ENCODE results near the gene IVNS1ABP.

The IVNS1ABP gene

GRCh38 chr1:185305419-185305818, 11.6 kb downstream of the IVNS1ABP start:
- no peak for TF ChIP-seq CTCF (conservative IDR thresholded peaks at IDR 0.05; ENCODE audit: low read depth)
- ChIA-PET CTCF (interaction anchor here (0.7 to 0.9 kb wide), 2 partner anchors 375 to 1020 kb away, joined by 3 read pairs; no protein-coding TSS in a partner anchor), POLR2A (ENCODE audit: low non-redundant PET) (no interaction called here)
- no peak overlapping the region for H3K27ac ChIP-seq
- DNase-seq (ENCODE audit: low spot score), result no peak

GRCh38 chr1:185300152-185300551, 16.9 kb downstream of the IVNS1ABP start:
- ChIA-PET POLR2A (ENCODE audit: low non-redundant PET) (no interaction called here), CTCF (interaction anchor here (0.6 kb wide), 1 partner anchor 33 kb away, joined by 5 read pairs; no protein-coding TSS in a partner anchor)
- no peak for TF ChIP-seq CTCF (conservative IDR thresholded peaks at IDR 0.05; ENCODE audit: low read depth)
- H3K27ac ChIP-seq, result no peak overlapping the region
- DNase-seq (ENCODE audit: low spot score), result no peak

GRCh38 chr1:185297982-185298381, 19.1 kb downstream of the IVNS1ABP start:
- CTCF ChIA-PET, result no interaction called here
- DNase-seq (ENCODE audit: low spot score), result no peak
- POLR2A ChIA-PET (ENCODE audit: low non-redundant PET), result no interaction called here
- no peak for TF ChIP-seq CTCF (conservative IDR thresholded peaks at IDR 0.05; ENCODE audit: low read depth)
- H3K27ac ChIP-seq, result no peak overlapping the region

DNA sequence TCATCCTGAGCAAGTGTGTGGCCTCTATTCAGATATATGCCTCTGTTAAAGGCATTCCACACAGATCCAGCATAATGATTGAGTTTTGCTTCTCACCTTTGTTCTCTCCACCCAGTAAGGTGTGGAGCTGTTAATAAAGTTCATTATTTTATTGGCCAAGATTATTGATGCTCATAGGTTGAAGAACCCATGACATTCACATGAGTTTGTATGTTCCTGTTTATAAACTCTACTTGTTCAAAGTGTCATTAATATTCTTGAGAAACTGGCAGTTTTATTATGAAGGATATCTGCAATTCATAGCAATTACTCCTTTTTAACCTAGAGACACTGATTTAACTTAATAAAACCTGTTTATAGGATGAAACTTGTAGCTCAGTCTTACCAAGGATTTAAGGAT, 22.0 kb downstream of the IVNS1ABP start:
- CTCF ChIA-PET, result interaction anchor here (0.6 to 1.0 kb wide), 3 partner anchors 19 to 1414 kb away, joined by 3 read pairs; no protein-coding TSS in a partner anchor
- no peak for TF ChIP-seq CTCF (conservative IDR thresholded peaks at IDR 0.05; ENCODE audit: low read depth)

GRCh38 chr1:185293967-185294542, 23.0 kb downstream of the IVNS1ABP start:
- DNase-seq (ENCODE audit: low spot score), result no peak
- no peak overlapping the region for H3K27ac ChIP-seq
- POLR2A ChIA-PET (ENCODE audit: low non-redundant PET), result no interaction called here
- CTCF ChIA-PET, result interaction anchor here (0.5 to 0.8 kb wide), 2 partner anchors 21 to 377 kb away, joined by 4 to 6 read pairs; no protein-coding TSS in a partner anchor
- TF ChIP-seq CTCF (conservative IDR thresholded peaks at IDR 0.05; ENCODE audit: low read depth), result no peak

More for the DNA sequence above, 22.0 kb downstream of the IVNS1ABP start:
- no peak overlapping the region for H3K27ac ChIP-seq
- POLR2A ChIA-PET (ENCODE audit: low non-redundant PET), result no interaction called here
- DNase-seq (ENCODE audit: low spot score), result no peak

- no peak for TF ChIP-seq CTCF (conservative IDR thresholded peaks at IDR 0.05; ENCODE audit: low read depth)
- no peak overlapping the region for H3K27ac ChIP-seq
- ChIA-PET CTCF (interaction anchor here (0.9 kb wide), 1 partner anchor 428 kb away, joined by 3 read pairs; no protein-coding TSS in a partner anchor), POLR2A (ENCODE audit: low non-redundant PET) (interaction anchor here (0.7 kb wide), 1 partner anchor 24 kb away, joined by 4 read pairs; no protein-coding TSS in a partner anchor)
- DNase-seq (ENCODE audit: low spot score), result no peak
These were observed 24.8 kb downstream of the IVNS1ABP start for GRCh38 chr1:185292237-185292636.

Measured in RWPE1 (cell line).